GM23248 (cell line): ENCODE results near the gene PREX1. TPM values are rescaled to one million over a fixed set of nuclear protein-coding genes. Genes with fewer than 3 reads are reported as not detected.

Source experiments
- DNase-seq: peaks from one replicate; pipeline ENCODE4 v3.0.0-alpha.2; 2015
- H2AFZ ChIP-seq: fragments of 200-600 bp; sonication (generic); 2 replicates; pipeline ENCODE4 v1.6.1; 2016; ENCODE audit warnings: antibody characterized with exemption
- H3F3A ChIP-seq: fragments of 200-600 bp; sonication (generic); 2 replicates; pipeline ENCODE4 v1.6.1; 2016; ENCODE audit warnings: mild to moderate bottlenecking, antibody characterized with exemption, mixed run types; ENCODE audit not compliant: insufficient read depth
- H3K27ac ChIP-seq: fragments of 200-600 bp; sonication (generic); 2 replicates; pipeline ENCODE4 v1.5.1; 2016; ENCODE audit warnings: mild to moderate bottlenecking
- H3K27me3 ChIP-seq: fragments of 200-600 bp; sonication (generic); replicated peaks from 2 replicates; pipeline ENCODE4 v1.6.1; 2016; ENCODE audit warnings: mild to moderate bottlenecking; ENCODE audit not compliant: insufficient read depth
- H3K36me3 ChIP-seq: fragments of 200-600 bp; sonication (generic); 2 replicates; pipeline ENCODE4 v1.6.1; 2016; ENCODE audit warnings: low read depth, mild to moderate bottlenecking
- H3K4me1 ChIP-seq: fragments of 200-600 bp; sonication (generic); 2 replicates; pipeline ENCODE4 v1.6.1; 2016; ENCODE audit warnings: mild to moderate bottlenecking; ENCODE audit not compliant: insufficient read depth
- H3K4me2 ChIP-seq: fragments of 200-600 bp; sonication (generic); one replicate; pipeline ENCODE4 v1.6.1; 2016; ENCODE audit warnings: mild to moderate bottlenecking; ENCODE audit not compliant: unreplicated experiment
- H3K4me3 ChIP-seq: fragments of 200-600 bp; sonication (generic); 2 replicates; pipeline ENCODE4 v1.5.1; 2016; ENCODE audit warnings: mild to moderate bottlenecking
- H3K79me2 ChIP-seq: fragments of 200-600 bp; sonication (generic); 2 replicates; pipeline ENCODE4 v1.6.1; 2016; ENCODE audit warnings: mild to moderate bottlenecking; ENCODE audit not compliant: insufficient read depth
- H3K9ac ChIP-seq: fragments of 200-600 bp; sonication (generic); 2 replicates; pipeline ENCODE4 v1.6.1; 2016; ENCODE audit warnings: mild to moderate bottlenecking
- H3K9me2 ChIP-seq: fragments of 200-600 bp; sonication (generic); 2 replicates; pipeline ENCODE4 v1.6.1; 2016; ENCODE audit warnings: mixed run types, mild to moderate bottlenecking, moderate library complexity; ENCODE audit not compliant: insufficient read depth
- H3K9me3 ChIP-seq: fragments of 200-600 bp; sonication (generic); one replicate; pipeline ENCODE4 v1.6.1; 2017; ENCODE audit warnings: low read depth
- H4K20me1 ChIP-seq: fragments of 200-600 bp; sonication (generic); 2 replicates; pipeline ENCODE4 v1.6.0; 2016; ENCODE audit not compliant: insufficient read depth
- EZH2 ChIP-seq: fragments of 200-600 bp; sonication (generic); IDR thresholded peaks from 2 replicates; pipeline ENCODE4 v1.6.1; 2018; ENCODE audit warnings: antibody characterized with exemption, mild to moderate bottlenecking; ENCODE audit not compliant: insufficient read depth, poor library complexity, severe bottlenecking
- EZH2phosphoT487 ChIP-seq: fragments of 200-600 bp; sonication (generic); IDR thresholded peaks from 2 replicates; pipeline ENCODE4 v1.6.1; 2018; ENCODE audit warnings: antibody characterized with exemption, moderate library complexity, mild to moderate bottlenecking, low read depth; ENCODE audit not compliant: insufficient read depth
- WGBS, 2 experiments: methylation state at CpG; one replicate each; pipeline ENCODE4 v1.1.6; 2015 to 2017; ENCODE audit warnings: low lambda C conversion rate in 2 of 2, low coverage in 1 of 2; ENCODE audit errors: missing lambda C conversion rate in 2 of 2; 5-methylcytosine and 5-hydroxymethylcytosine counted together
- in situ Hi-C: fragments of 300-500 bp; cut with MboI; formaldehyde crosslinking; loops from 2 replicates; pipeline ENCODE4 v1.15.0; 2020
- polyA plus RNA-seq: library from polyadenylated mRNA; unstranded; fragments of >200 nt; fragmentation: Nextera tagmentation; extraction: Ambion mirVana; gene quantifications from 2 replicates; pipeline ENCODE4 v1.2.1, GENCODE V29; 2016
- total RNA-seq: library from RNA; depleted of rRNA; stranded (reverse); fragments of >200 nt; shearing (Covaris generic); gene quantifications from 2 replicates; pipeline ENCODE4 v1.2.3, GENCODE V29; 2014

PREX1 gene
- total and polyA plus RNA-seq, 2 experiments from 2014 or later, result 0.13 to 0.65 TPM

- Histone ChIP-seq H3K27me3 (no peaks in the 10 kb centered on the region), H2AFZ (no peak overlapping the region), H4K20me1 (no peaks in the 10 kb centered on the region), H3F3A (no peaks in the 10 kb centered on the region), H3K4me3 (no peak overlapping the region), H3K9ac (no peak overlapping the region), H3K9me3 (no peaks in the 10 kb centered on the region), H3K9me2 (no peaks in the 10 kb centered on the region), H3K27ac (no peak overlapping the region), H3K4me1 (no peaks in the 10 kb centered on the region), H3K79me2 (no peaks in the 10 kb centered on the region), H3K36me3 (no peaks in the 10 kb centered on the region), H3K4me2 (no peak overlapping the region)
- DNase-seq, result no peak
- TF ChIP-seq EZH2phosphoT487 (no peak), EZH2 (no peak)
- 83 to 87% methylated on average over 11 of the region's 11 CpGs for WGBS, 2 experiments
- in situ Hi-C loops, result no loop called here
Measured at GRCh38 chr20:48669946-48670605, 157.7 kb downstream of the PREX1 start.

GRCh38 chr20:48668451-48668946, 159.3 kb downstream of the PREX1 start:
- in situ Hi-C loops, result no loop called here
- Histone ChIP-seq H3K36me3 (no peaks in the 10 kb centered on the region), H4K20me1 (no peaks in the 10 kb centered on the region), H3K27ac (no peak overlapping the region), H3K27me3 (no peaks in the 10 kb centered on the region), H3K9me2 (no peaks in the 10 kb centered on the region), H3K4me3 (no peak overlapping the region), H3K9me3 (no peaks in the 10 kb centered on the region), H3K9ac (no peak overlapping the region), H3K79me2 (no peaks in the 10 kb centered on the region), H3K4me1 (no peaks in the 10 kb centered on the region), H2AFZ (no peak overlapping the region), H3K4me2 (no peak overlapping the region), H3F3A (no peaks in the 10 kb centered on the region)
- 79 to 81% methylated on average over 10 of the region's 10 CpGs for whole genome bisulfite sequencing, 2 experiments
- no peak for DNase-seq
- TF ChIP-seq EZH2phosphoT487 (no peak), EZH2 (no peak)

GRCh38 chr20:48667889-48668413, 159.8 kb downstream of the PREX1 start:
- Histone ChIP-seq H3K27me3 (no peaks in the 10 kb centered on the region), H4K20me1 (no peaks in the 10 kb centered on the region), H3K79me2 (no peaks in the 10 kb centered on the region), H3K9me3 (no peaks in the 10 kb centered on the region), H3K36me3 (no peaks in the 10 kb centered on the region), H3K4me1 (no peaks in the 10 kb centered on the region), H3K9ac (no peak overlapping the region), H3K27ac (no peak overlapping the region), H3K4me3 (no peak overlapping the region), H3K9me2 (no peaks in the 10 kb centered on the region), H3F3A (no peaks in the 10 kb centered on the region), H3K4me2 (no peak overlapping the region), H2AFZ (no peak overlapping the region)
- no peak for DNase-seq
- WGBS, 2 experiments, result 93 to 97% methylated on average over 15 of the region's 15 CpGs
- TF ChIP-seq EZH2 (no peak), EZH2phosphoT487 (no peak)
- in situ Hi-C loops, result no loop called here

GRCh38 chr20:48667481-48667880, 160.3 kb downstream of the PREX1 start:
- Histone ChIP-seq H3K4me1 (no peaks in the 10 kb centered on the region), H3K9ac (no peak overlapping the region), H4K20me1 (no peaks in the 10 kb centered on the region), H3K79me2 (no peaks in the 10 kb centered on the region), H3K27me3 (no peaks in the 10 kb centered on the region), H3K27ac (no peak overlapping the region), H3K36me3 (no peaks in the 10 kb centered on the region), H3K4me3 (no peak overlapping the region), H3K9me3 (no peaks in the 10 kb centered on the region), H3K4me2 (no peak overlapping the region), H2AFZ (no peak overlapping the region), H3K9me2 (no peaks in the 10 kb centered on the region), H3F3A (no peaks in the 10 kb centered on the region)
- TF ChIP-seq EZH2 (no peak), EZH2phosphoT487 (no peak)
- in situ Hi-C loops, result no loop called here
- WGBS, 2 experiments, result 97 to 98% methylated on average over 6 of the region's 6 CpGs
- no peak for DNase-seq

DNA sequence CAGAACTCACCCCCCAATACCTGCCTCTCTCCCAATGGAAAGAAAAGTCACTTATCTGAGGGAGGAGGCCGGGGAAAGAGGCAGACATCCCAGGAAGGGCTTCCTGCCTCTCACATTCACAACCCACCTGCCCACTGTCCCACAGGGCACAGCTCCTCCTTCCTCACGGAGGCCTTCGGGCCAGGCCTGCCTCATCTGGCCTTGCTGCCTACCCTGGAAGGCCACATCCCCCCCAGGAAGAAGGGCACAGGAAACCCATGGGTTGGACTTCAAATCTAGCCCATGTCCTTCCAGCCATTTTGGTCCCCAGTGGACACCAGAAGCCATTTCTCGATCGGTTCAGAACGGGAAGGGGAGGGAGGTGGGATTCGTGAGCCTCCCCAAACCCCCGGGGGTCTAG, 162.0 kb downstream of the PREX1 start:
- 92 to 97% methylated on average over 8 of the region's 8 CpGs for WGBS, 2 experiments
- Histone ChIP-seq H3K79me2 (no peaks in the 10 kb centered on the region), H2AFZ (no peak overlapping the region), H3K4me3 (no peak overlapping the region), H3K36me3 (no peaks in the 10 kb centered on the region), H3K27me3 (no peaks in the 10 kb centered on the region), H3K9me3 (no peaks in the 10 kb centered on the region), H3K27ac (no peak overlapping the region), H3F3A (no peaks in the 10 kb centered on the region), H3K9me2 (no peaks in the 10 kb centered on the region), H4K20me1 (no peaks in the 10 kb centered on the region), H3K9ac (no peak overlapping the region), H3K4me2 (no peak overlapping the region), H3K4me1 (no peaks in the 10 kb centered on the region)
- in situ Hi-C loops, result no loop called here
- TF ChIP-seq EZH2 (no peak), EZH2phosphoT487 (no peak)
- DNase-seq, result no peak
